WI38 (cell line): ENCODE data around the gene ZNF281.

ENCODE experiments used
- H3K4me3 ChIP-seq: 2 replicates; pipeline ENCODE4 v1.5.1; 2011; ENCODE audit warnings: low read depth, mild to moderate bottlenecking, control low read depth, low read length
- CTCF ChIP-seq: IDR thresholded peaks from 2 replicates; pipeline ENCODE4 v1.5.1; 2012; ENCODE audit warnings: low read depth, mild to moderate bottlenecking, control low read depth, low read length

The ZNF281 gene

GRCh38 chr1:200369131-200369530, 40.7 kb downstream of the ZNF281 start:
- H3K4me3 ChIP-seq = no peak overlapping the region
- no peak for TF ChIP-seq CTCF

- TF ChIP-seq CTCF = no peak
- no peak overlapping the region for H3K4me3 ChIP-seq
These were observed 41.3 kb downstream of the ZNF281 start for GRCh38 chr1:200368556-200368955.

GRCh38 chr1:200367841-200368534, 41.8 kb downstream of the ZNF281 start:
- H3K4me3 ChIP-seq = no peak overlapping the region
- no peak for TF ChIP-seq CTCF

GRCh38 chr1:200366577-200367253, 43.1 kb downstream of the ZNF281 start:
- no peak for TF ChIP-seq CTCF
- no peak overlapping the region for H3K4me3 ChIP-seq

- TF ChIP-seq CTCF = no peak
- H3K4me3 ChIP-seq = no peak overlapping the region
These were observed 43.9 kb downstream of the ZNF281 start for GRCh38 chr1:200365897-200366426.

- no peak for TF ChIP-seq CTCF
- no peak overlapping the region for H3K4me3 ChIP-seq
These were observed 45.0 kb downstream of the ZNF281 start for GRCh38 chr1:200364831-200365230.

GRCh38 chr1:200364091-200364759, 45.6 kb downstream of the ZNF281 start:
- TF ChIP-seq CTCF = no peak
- no peak overlapping the region for H3K4me3 ChIP-seq
